Esophagus squamous epithelium (tissue), 4 donors: ENCODE measurements around the gene RAB19.

Experiments used
- POLR2A ChIP-seq, 4 donors: fragments of 450-650 bp; IDR thresholded peaks; one replicate each; pipeline ENCODE4 v1.6.1; 2017; ENCODE audit warnings: antibody characterized with exemption in 4 of 4, mild to moderate bottlenecking in 4 of 4, moderate library complexity in 3 of 4
- TF ChIP-seq, protein P1 (sequence below), 6 experiments: fragments of 450-650 bp in 4 of 6; fragments of 200-600 bp in 2 of 6; sonication (generic) in 2 of 6; IDR thresholded peaks; one replicate each; pipeline ENCODE4 v1.5.1; 2016 to 2019; ENCODE audit warnings: antibody characterized with exemption in 6 of 6, mild to moderate bottlenecking in 4 of 6, moderate library complexity in 4 of 6

GRCh38 chr7:140423501-140423900 lies 19.6 kb downstream of the RAB19 start:
- TF ChIP-seq, protein P1, sequence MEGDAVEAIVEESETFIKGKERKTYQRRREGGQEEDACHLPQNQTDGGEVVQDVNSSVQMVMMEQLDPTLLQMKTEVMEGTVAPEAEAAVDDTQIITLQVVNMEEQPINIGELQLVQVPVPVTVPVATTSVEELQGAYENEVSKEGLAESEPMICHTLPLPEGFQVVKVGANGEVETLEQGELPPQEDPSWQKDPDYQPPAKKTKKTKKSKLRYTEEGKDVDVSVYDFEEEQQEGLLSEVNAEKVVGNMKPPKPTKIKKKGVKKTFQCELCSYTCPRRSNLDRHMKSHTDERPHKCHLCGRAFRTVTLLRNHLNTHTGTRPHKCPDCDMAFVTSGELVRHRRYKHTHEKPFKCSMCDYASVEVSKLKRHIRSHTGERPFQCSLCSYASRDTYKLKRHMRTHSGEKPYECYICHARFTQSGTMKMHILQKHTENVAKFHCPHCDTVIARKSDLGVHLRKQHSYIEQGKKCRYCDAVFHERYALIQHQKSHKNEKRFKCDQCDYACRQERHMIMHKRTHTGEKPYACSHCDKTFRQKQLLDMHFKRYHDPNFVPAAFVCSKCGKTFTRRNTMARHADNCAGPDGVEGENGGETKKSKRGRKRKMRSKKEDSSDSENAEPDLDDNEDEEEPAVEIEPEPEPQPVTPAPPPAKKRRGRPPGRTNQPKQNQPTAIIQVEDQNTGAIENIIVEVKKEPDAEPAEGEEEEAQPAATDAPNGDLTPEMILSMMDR (IDR thresholded peaks at IDR 0.05) = no peak
- TF ChIP-seq POLR2A (IDR thresholded peaks at IDR 0.05) = no peak
